PC-9 (cell line): ENCODE results near the gene PAOX.

Experiments used
- CTCF ChIP-seq: fragments of 200-600 bp; sonication (generic); conservative IDR thresholded peaks from 2 replicates; pipeline ENCODE4 v1.6.1; 2017; ENCODE audit warnings: mixed run types, antibody characterized with exemption, mild to moderate bottlenecking, moderate library complexity
- EZH2 ChIP-seq: fragments of 200-600 bp; sonication (generic); IDR thresholded peaks from 2 replicates; pipeline ENCODE4 v1.8.0; 2017; ENCODE audit warnings: antibody characterized with exemption, low read depth

- TF ChIP-seq EZH2 = no peak
- TF ChIP-seq CTCF = no peak
Measured at GRCh38 chr10:133370030-133370786, 8.9 kb upstream of the PAOX start.
